Adipose tissue (tissue), 3 donors: ENCODE results near the gene HMG20B. TPM values are rescaled to one million over a fixed set of nuclear protein-coding genes. Genes with fewer than 3 reads are reported as not detected.

ENCODE experiments used
- H3K27ac ChIP-seq: one replicate; pipeline ENCODE4 v1.5.1; 2013; ENCODE audit warnings: low read depth, low read length
- whole genome bisulfite sequencing, 3 donors: extraction: QIAGEN DNeasy Blood & Tissue Kit; methylation state at CpG; one replicate each; pipeline ENCODE4 v1.1.7; 2013; 5-methylcytosine and 5-hydroxymethylcytosine counted together
- polyA plus RNA-seq, 3 donors: library from polyadenylated mRNA; stranded (reverse); fragments of 200-250 nt; gene quantifications; one replicate each; pipeline ENCODE4 v1.2.3, GENCODE V29; 2013
- donor health status: healthy with polysubstance abuse.
- donor health status: Bipolar disorder and iron deficiency.
- donor health status: healthy.

HMG20B gene
- polyA plus RNA-seq, 3 donors = 38.6 to 73.8 (median 65.1) TPM

GRCh38 chr19:3595521-3596061 lies 22.8 kb downstream of the HMG20B start:
- no peak overlapping the region for H3K27ac ChIP-seq
- WGBS, 3 donors = 73 to 87% (median 81%) methylated on average over 31 to 34 of the region's 34 CpGs

GRCh38 chr19:3599776-3600187 lies 27.0 kb downstream of the HMG20B start:
- no peak overlapping the region for H3K27ac ChIP-seq
- 89 to 94% (median 92%) methylated on average over 27 to 28 of the region's 28 CpGs for WGBS, 3 donors

GRCh38 chr19:3601021-3601420 lies 28.3 kb downstream of the HMG20B start:
- H3K27ac ChIP-seq = no peak overlapping the region
- 85 to 88% (median 85%) methylated on average over 12 of the region's 12 CpGs for WGBS, 3 donors

GRCh38 chr19:3603121-3603811 lies 30.5 kb downstream of the HMG20B start:
- no peak overlapping the region for H3K27ac ChIP-seq
- WGBS, 3 donors = 59 to 77% (median 61%) methylated on average over 23 of the region's 23 CpGs

GRCh38 chr19:3604227-3604986 lies 31.7 kb downstream of the HMG20B start:
- H3K27ac ChIP-seq = no peak overlapping the region

GRCh38 chr19:3604987-3605343 lies 32.2 kb downstream of the HMG20B start:
- 23 to 74% (median 25%) methylated on average over 11 of the region's 11 CpGs for WGBS, 3 donors
- H3K27ac ChIP-seq = no peak overlapping the region

More at GRCh38 chr19:3604227-3604986, 31.7 kb downstream of the HMG20B start:
- WGBS, 3 donors = 68 to 74% (median 72%) methylated on average over 26 to 27 of the region's 27 CpGs

- WGBS, 3 donors = 53 to 91% (median 61%) methylated on average over 3 of the region's 3 CpGs
- H3K27ac ChIP-seq = no peak overlapping the region
These were observed 32.6 kb downstream of the HMG20B start for GRCh38 chr19:3605361-3605760.

GRCh38 chr19:3605770-3606169 lies 33.0 kb downstream of the HMG20B start:
- 30 to 68% (median 31%) methylated on average over 5 of the region's 5 CpGs for WGBS, 3 donors
- H3K27ac ChIP-seq = no peak overlapping the region

GRCh38 chr19:3606174-3606689 lies 33.5 kb downstream of the HMG20B start:
- WGBS, 3 donors = 7% methylated on average over 33 to 35 of the region's 35 CpGs
- H3K27ac ChIP-seq = no peak overlapping the region

- WGBS, 3 donors = 1 to 7% (median 5%) methylated on average over 30 to 46 of the region's 46 CpGs
- H3K27ac ChIP-seq = peak within 1 kb of the TSS; percentile 57
These were observed 34.0 kb downstream of the HMG20B start, which contains the start of gene TBXA2R for GRCh38 chr19:3606690-3607289. TBXA2R (minus strand) TSS chr19:3606875; CDS start chr19:3600634, 6,241 bp downstream.

- 11 to 31% (median 13%) methylated on average over 22 of the region's 22 CpGs for WGBS, 3 donors
- H3K27ac ChIP-seq = peak overlapping the region; percentile 57
These were observed 34.7 kb downstream of the HMG20B start for GRCh38 chr19:3607303-3608078.

GRCh38 chr19:3608079-3608641 lies 35.4 kb downstream of the HMG20B start:
- H3K27ac ChIP-seq = no peak overlapping the region
- WGBS, 3 donors = 34 to 66% (median 41%) methylated on average over 3 of the region's 3 CpGs

- WGBS, 3 donors = 33 to 55% (median 33%) methylated on average over 17 to 21 of the region's 21 CpGs
- no peak overlapping the region for H3K27ac ChIP-seq
These were observed 36.1 kb downstream of the HMG20B start for GRCh38 chr19:3608750-3609322.

GRCh38 chr19:3609779-3610719 lies 37.3 kb downstream of the HMG20B start:
- WGBS, 3 donors = 63 to 76% (median 68%) methylated on average over 24 of the region's 24 CpGs
- no peak overlapping the region for H3K27ac ChIP-seq

- 83 to 88% (median 84%) methylated on average over 40 to 41 of the region's 41 CpGs for WGBS, 3 donors
- H3K27ac ChIP-seq = no peak overlapping the region
These were observed 38.3 kb downstream of the HMG20B start for GRCh38 chr19:3610745-3611717.
